ENCODE results near the gene PFKL. TPM values are rescaled to one million over a fixed set of nuclear protein-coding genes. Genes with fewer than 3 reads are reported as not detected.

Gene PFKL
- polyA plus RNA-seq, 1 donor (not counting 4 experiments of a cell fraction or from before 2014, with no cell fraction given) = 46.6 TPM

DNA sequence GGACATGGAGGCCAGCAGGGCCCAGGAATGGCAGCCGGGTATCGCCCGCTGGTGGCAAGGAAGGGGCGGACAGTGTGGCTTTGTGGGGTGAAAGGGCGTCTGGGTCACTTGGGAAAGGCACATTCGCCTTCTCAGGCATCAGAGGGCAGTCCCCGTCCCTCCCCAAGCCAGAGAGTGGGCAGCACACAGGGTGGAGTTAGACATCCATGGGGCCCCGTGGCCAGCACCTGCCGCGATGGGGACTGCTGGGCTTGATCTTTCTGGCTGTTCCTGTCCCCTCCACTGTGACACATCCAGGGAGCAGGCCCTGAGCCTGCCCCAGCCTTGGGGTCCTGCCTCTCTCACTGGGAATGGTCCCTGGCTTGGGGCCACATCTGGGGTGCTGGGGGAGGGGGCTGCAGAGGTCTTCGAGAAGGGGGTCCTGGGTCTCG, 49.6 kb downstream of the PFKL start:
- no peaks in the 10 kb centered on the region for H3K9me1 ChIP-seq (ENCODE audit: control insufficient read depth, extremely low read depth, insufficient read depth, low read length)
- H3K4me1 ChIP-seq (ENCODE audit: control insufficient read depth, extremely low read depth, insufficient read depth, low read length) = no peaks in the 10 kb centered on the region
- dilution Hi-C loops (cut with MboI; ENCODE audit: extremely low pct_ligation_motif_present, low sequenced_read_pairs) = no loop called here
- no peaks in the 10 kb centered on the region for H4K20me1 ChIP-seq (ENCODE audit: control insufficient read depth, extremely low read depth, insufficient read depth, low read length)
- DNase-seq (ENCODE audit: low read depth, low spot score) (no peak), FAIRE-seq (no peak)
- H3K36me3 ChIP-seq (ENCODE audit: control insufficient read depth in 2 of 2, extremely low read depth in 1 of 2, insufficient read depth in 2 of 2, low read length in 2 of 2) = no peaks in the 10 kb centered on the region
- H3K4me3 ChIP-seq (ENCODE audit: control insufficient read depth in 2 of 3, extremely low read depth in 1 of 3, insufficient read depth in 2 of 3, low read depth in 1 of 3, low read length in 3 of 3) = no peak overlapping the region
- H3K27me3 ChIP-seq (ENCODE audit: control insufficient read depth, extremely low read depth, insufficient read depth, low read length) = peaks cover 48% of the 10 kb centered on the region
- H3K9me3 ChIP-seq (ENCODE audit: control insufficient read depth, low read depth, low read length) = no peaks in the 10 kb centered on the region
- no peak overlapping the region for H2AFZ ChIP-seq (ENCODE audit: control insufficient read depth, low read length)
- H3K79me2 ChIP-seq (ENCODE audit: control insufficient read depth, insufficient read depth, low read length) = no peaks in the 10 kb centered on the region
- no peak overlapping the region for H3K9ac ChIP-seq (ENCODE audit: control insufficient read depth, extremely low read depth, insufficient read depth, low read length)
- no peak overlapping the region for H3K4me2 ChIP-seq (ENCODE audit: control insufficient read depth, extremely low read depth, insufficient read depth, low read depth, low read length)
- no peak for TF ChIP-seq EZH2 (IDR thresholded peaks at IDR 0.05; ENCODE audit: low read length)
- TF ChIP-seq, protein P1, sequence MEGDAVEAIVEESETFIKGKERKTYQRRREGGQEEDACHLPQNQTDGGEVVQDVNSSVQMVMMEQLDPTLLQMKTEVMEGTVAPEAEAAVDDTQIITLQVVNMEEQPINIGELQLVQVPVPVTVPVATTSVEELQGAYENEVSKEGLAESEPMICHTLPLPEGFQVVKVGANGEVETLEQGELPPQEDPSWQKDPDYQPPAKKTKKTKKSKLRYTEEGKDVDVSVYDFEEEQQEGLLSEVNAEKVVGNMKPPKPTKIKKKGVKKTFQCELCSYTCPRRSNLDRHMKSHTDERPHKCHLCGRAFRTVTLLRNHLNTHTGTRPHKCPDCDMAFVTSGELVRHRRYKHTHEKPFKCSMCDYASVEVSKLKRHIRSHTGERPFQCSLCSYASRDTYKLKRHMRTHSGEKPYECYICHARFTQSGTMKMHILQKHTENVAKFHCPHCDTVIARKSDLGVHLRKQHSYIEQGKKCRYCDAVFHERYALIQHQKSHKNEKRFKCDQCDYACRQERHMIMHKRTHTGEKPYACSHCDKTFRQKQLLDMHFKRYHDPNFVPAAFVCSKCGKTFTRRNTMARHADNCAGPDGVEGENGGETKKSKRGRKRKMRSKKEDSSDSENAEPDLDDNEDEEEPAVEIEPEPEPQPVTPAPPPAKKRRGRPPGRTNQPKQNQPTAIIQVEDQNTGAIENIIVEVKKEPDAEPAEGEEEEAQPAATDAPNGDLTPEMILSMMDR (optimal IDR thresholded peaks at IDR 0.05 in 1 of 3, IDR thresholded peaks at IDR 0.05 in 1 of 3, conservative IDR thresholded peaks at IDR 0.05 in 1 of 3; ENCODE audit: extremely low read depth in 1 of 3, insufficient read depth in 2 of 3, low read length in 3 of 3) = no peak
- H3K27ac ChIP-seq (ENCODE audit: control insufficient read depth, insufficient read depth, low read length) = no peak overlapping the region

DNA sequence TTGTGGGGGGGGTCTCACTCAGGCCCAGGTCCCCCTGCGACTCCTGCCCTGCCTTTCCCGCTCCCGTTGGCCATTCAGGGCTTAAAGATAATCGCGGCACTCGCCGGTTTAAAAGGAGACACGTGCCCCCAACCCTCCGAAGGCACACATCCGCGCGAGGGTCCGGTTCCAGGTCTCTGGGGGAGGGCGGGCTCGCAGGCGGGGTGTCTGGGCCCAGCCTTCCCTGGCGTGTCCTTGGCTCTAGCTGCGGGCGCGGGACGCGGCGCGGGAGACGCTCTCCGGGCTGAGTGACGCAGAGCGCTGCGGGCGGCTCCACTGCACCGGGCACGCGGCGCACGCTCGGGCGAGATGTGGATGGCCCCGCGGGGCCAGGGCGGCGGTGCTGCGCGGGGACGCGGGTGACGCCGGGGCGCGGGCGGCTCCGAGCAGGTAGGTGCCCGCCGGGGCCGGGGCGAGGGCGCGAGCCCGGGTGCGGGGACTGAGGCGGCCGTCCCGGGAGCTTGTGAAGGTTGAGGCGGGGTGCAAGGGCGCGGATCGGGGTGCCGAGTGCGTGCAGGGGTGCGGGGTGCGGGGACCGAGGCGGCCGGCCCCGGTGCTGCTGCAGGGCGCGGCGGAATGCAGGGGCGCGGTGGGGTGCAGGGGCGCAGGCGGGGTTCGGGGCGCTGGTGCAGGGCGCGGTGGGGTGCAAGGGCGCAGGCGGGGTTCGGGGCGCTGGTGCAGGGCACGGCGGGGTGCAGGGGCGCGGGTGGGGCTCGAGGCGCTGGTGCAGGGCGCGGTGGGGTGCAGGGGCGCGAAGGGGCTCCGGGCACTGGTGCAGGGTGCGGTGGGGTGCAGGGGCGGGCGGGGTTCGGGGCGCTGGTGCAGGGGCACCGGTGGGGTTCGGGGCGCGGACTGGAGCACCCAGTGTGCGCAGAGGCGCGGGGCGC, 50.3 kb downstream of the PFKL start:
- H3K27me3 ChIP-seq (ENCODE audit: control insufficient read depth, extremely low read depth, insufficient read depth, low read length) = peaks cover 48% of the 10 kb centered on the region
- DNase-seq (ENCODE audit: low read depth, low spot score) (no peak), FAIRE-seq (no peak)
- no peak overlapping the region for H2AFZ ChIP-seq (ENCODE audit: control insufficient read depth, low read length)
- H3K4me2 ChIP-seq (ENCODE audit: control insufficient read depth, extremely low read depth, insufficient read depth, low read depth, low read length) = no peak overlapping the region
- no peaks in the 10 kb centered on the region for H3K36me3 ChIP-seq (ENCODE audit: control insufficient read depth in 2 of 2, extremely low read depth in 1 of 2, insufficient read depth in 2 of 2, low read length in 2 of 2)
- no peak overlapping the region for H3K4me3 ChIP-seq (ENCODE audit: control insufficient read depth in 2 of 3, extremely low read depth in 1 of 3, insufficient read depth in 2 of 3, low read depth in 1 of 3, low read length in 3 of 3)
- H3K4me1 ChIP-seq (ENCODE audit: control insufficient read depth, extremely low read depth, insufficient read depth, low read length) = no peaks in the 10 kb centered on the region
- H3K9ac ChIP-seq (ENCODE audit: control insufficient read depth, extremely low read depth, insufficient read depth, low read length) = no peak overlapping the region
- no peaks in the 10 kb centered on the region for H3K9me3 ChIP-seq (ENCODE audit: control insufficient read depth, low read depth, low read length)
- H4K20me1 ChIP-seq (ENCODE audit: control insufficient read depth, extremely low read depth, insufficient read depth, low read length) = no peaks in the 10 kb centered on the region
- no peaks in the 10 kb centered on the region for H3K79me2 ChIP-seq (ENCODE audit: control insufficient read depth, insufficient read depth, low read length)
- peak; percentile 62 for TF ChIP-seq EZH2 (IDR thresholded peaks at IDR 0.05; ENCODE audit: low read length)
- TF ChIP-seq, protein P1 (optimal IDR thresholded peaks at IDR 0.05 in 1 of 3, IDR thresholded peaks at IDR 0.05 in 1 of 3, conservative IDR thresholded peaks at IDR 0.05 in 1 of 3; ENCODE audit: extremely low read depth in 1 of 3, insufficient read depth in 2 of 3, low read length in 3 of 3) = no peak
- no peak overlapping the region for H3K27ac ChIP-seq (ENCODE audit: control insufficient read depth, insufficient read depth, low read length)
- no peaks in the 10 kb centered on the region for H3K9me1 ChIP-seq (ENCODE audit: control insufficient read depth, extremely low read depth, insufficient read depth, low read length)
- dilution Hi-C loops (cut with MboI; ENCODE audit: extremely low pct_ligation_motif_present, low sequenced_read_pairs) = no loop called here

All from keratinocyte (primary cell).